ENCODE data around the gene MYO7A.

MYO7A gene

DNA sequence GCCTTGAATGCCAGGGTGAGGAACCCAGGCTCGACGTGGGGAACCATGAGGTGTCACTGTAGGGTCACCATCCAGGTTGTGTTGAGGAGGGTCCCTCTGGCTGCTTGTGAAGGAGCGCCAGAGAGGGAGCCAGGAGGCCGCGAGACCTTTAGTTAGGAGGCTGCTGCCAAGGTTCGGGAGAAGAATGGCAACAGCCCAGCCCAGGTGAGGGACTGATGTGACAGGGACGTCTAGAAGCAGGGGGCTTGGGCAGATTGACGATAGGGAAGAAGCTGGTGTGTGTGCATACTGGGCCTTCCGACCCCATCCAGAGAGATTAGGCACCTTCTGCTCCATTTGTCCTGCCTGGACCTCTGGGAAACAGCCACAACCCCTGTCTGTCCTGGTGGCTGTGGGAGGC lies 49.0 kb downstream of the MYO7A start:
- TF ChIP-seq, protein P1, sequence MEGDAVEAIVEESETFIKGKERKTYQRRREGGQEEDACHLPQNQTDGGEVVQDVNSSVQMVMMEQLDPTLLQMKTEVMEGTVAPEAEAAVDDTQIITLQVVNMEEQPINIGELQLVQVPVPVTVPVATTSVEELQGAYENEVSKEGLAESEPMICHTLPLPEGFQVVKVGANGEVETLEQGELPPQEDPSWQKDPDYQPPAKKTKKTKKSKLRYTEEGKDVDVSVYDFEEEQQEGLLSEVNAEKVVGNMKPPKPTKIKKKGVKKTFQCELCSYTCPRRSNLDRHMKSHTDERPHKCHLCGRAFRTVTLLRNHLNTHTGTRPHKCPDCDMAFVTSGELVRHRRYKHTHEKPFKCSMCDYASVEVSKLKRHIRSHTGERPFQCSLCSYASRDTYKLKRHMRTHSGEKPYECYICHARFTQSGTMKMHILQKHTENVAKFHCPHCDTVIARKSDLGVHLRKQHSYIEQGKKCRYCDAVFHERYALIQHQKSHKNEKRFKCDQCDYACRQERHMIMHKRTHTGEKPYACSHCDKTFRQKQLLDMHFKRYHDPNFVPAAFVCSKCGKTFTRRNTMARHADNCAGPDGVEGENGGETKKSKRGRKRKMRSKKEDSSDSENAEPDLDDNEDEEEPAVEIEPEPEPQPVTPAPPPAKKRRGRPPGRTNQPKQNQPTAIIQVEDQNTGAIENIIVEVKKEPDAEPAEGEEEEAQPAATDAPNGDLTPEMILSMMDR (IDR thresholded peaks at IDR 0.05; ENCODE audit: low read depth, low read length, missing control alignments), result no peak
- H3K4me3 ChIP-seq (replicated peaks; ENCODE audit: low read depth, low read length), result no peak overlapping the region
- DNase-seq (ENCODE audit: extremely low read depth, low read depth), result no peak

DNA sequence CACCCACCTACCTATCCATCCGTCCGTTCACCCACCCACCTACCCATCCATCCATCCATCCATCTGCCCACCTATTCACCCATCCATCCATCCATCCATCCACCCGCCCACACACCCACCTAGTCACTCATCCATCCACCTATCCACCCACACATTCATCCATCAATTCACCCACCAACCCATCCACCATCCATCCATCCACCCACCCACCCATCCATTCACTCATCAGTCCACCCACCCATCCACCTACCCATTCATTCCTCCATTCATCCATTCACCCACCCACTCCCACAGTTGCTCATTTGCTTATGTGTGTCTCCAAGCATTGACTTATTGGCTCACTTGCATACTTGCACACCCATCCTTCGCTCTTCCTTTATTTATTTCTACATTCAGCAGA lies 50.1 kb downstream of the MYO7A start:
- no peak for DNase-seq (ENCODE audit: extremely low read depth, low read depth)
- TF ChIP-seq, protein P1 (IDR thresholded peaks at IDR 0.05; ENCODE audit: low read depth, low read length, missing control alignments), result no peak

DNA sequence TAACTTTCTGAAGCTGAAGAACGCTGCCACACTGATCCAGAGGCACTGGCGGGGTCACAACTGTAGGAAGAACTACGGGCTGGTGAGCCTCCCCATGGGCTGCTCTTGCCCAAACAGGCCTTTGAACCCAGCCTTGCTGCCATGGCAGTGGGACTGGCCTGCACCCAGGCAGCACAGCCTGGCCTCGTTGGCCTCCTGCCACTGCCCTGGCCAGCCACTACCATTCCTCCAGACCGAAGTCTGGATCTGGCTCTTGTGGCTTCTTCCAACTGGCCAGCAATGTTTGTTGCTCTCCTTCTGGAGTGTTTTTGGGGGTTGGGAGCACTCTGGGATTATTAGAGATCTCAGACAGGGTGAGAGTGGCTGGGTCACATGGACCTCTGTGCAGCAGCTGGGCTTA lies 51.0 kb downstream of the MYO7A start:
- TF ChIP-seq, protein P1 (IDR thresholded peaks at IDR 0.05; ENCODE audit: low read depth, low read length, missing control alignments), result no peak
- no peak for DNase-seq (ENCODE audit: extremely low read depth, low read depth)
- H3K4me3 ChIP-seq (replicated peaks; ENCODE audit: low read depth, low read length), result no peak overlapping the region

More for the DNA sequence above, 50.1 kb downstream of the MYO7A start:
- no peak overlapping the region for H3K4me3 ChIP-seq (replicated peaks; ENCODE audit: low read depth, low read length)

DNA sequence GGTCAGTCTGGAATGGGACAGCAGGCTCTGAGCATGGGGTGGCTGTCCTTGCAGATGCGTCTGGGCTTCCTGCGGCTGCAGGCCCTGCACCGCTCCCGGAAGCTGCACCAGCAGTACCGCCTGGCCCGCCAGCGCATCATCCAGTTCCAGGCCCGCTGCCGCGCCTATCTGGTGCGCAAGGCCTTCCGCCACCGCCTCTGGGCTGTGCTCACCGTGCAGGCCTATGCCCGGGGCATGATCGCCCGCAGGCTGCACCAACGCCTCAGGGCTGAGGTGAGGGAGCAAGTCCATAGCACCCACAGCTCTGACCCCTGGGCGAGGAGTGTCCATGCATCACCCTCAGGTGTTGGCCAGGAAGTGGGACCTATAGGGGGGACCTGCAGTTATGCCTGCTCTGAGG lies 51.6 kb downstream of the MYO7A start:
- no peak for DNase-seq (ENCODE audit: extremely low read depth, low read depth)
- H3K4me3 ChIP-seq (replicated peaks; ENCODE audit: low read depth, low read length), result no peak overlapping the region
- TF ChIP-seq, protein P1 (IDR thresholded peaks at IDR 0.05; ENCODE audit: low read depth, low read length, missing control alignments), result no peak

DNA sequence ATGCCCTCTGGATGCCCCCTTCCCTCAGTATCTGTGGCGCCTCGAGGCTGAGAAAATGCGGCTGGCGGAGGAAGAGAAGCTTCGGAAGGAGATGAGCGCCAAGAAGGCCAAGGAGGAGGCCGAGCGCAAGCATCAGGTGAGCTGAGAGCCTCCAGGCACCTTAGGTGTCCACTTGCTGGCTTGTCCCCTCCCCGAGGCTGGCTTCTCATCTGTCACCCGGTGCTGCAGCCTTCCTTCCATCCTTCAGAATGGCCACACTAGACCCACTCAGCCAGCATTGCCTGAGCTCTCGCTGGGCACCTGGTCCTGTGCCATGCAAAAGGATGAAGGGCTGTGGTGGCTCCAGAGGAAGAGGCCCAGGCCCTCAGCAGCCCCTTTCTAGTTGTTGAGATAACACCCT lies 52.3 kb downstream of the MYO7A start:
- H3K4me3 ChIP-seq (replicated peaks; ENCODE audit: low read depth, low read length), result no peak overlapping the region
- TF ChIP-seq, protein P1 (IDR thresholded peaks at IDR 0.05; ENCODE audit: low read depth, low read length, missing control alignments), result no peak
- no peak for DNase-seq (ENCODE audit: extremely low read depth, low read depth)

DNA sequence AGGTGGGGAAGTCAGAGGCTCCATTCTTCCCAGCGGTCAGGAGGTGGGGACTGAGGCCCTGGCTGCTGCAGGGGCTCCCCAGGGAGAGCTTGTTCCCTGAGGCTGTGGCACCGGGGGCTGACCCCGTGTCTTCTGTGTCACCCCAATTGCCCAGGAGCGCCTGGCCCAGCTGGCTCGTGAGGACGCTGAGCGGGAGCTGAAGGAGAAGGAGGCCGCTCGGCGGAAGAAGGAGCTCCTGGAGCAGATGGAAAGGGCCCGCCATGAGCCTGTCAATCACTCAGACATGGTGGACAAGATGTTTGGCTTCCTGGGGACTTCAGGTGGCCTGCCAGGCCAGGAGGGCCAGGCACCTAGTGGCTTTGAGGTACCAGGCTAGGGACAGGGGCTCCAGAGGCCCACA lies 53.2 kb downstream of the MYO7A start:
- DNase-seq (ENCODE audit: extremely low read depth, low read depth), result no peak
- TF ChIP-seq, protein P1 (IDR thresholded peaks at IDR 0.05; ENCODE audit: low read depth, low read length, missing control alignments), result no peak
- no peak overlapping the region for H3K4me3 ChIP-seq (replicated peaks; ENCODE audit: low read depth, low read length)

DNA sequence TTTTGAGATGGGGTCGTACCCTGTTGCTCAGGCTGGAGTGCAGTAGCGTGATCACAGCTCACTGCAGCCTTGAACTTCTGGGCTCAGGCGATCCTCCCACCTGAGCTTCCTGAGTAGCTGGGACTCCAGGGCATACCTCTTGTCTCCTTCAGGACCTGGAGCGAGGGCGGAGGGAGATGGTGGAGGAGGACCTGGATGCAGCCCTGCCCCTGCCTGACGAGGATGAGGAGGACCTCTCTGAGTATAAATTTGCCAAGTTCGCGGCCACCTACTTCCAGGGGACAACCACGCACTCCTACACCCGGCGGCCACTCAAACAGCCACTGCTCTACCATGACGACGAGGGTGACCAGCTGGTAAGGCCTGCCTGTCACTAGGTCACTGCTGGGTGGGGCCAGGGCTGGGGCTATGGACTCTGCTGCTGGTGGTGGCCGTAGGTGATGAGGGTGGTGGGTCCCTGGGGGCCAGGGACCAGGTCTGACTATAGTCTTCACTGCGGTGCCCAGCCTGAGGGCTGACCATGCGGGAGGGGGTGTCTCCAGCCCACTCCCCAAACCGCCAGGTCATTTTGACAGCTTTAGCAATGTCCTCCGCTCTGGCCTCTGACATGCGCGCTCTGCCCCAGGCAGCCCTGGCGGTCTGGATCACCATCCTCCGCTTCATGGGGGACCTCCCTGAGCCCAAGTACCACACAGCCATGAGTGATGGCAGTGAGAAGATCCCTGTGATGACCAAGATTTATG lies 53.9 kb downstream of the MYO7A start:
- TF ChIP-seq, protein P1 (IDR thresholded peaks at IDR 0.05; ENCODE audit: low read depth, low read length, missing control alignments), result no peak

More for the DNA sequence above, 53.9 kb downstream of the MYO7A start:
- no peak overlapping the region for H3K4me3 ChIP-seq (replicated peaks; ENCODE audit: low read depth, low read length)
- no peak for DNase-seq (ENCODE audit: extremely low read depth, low read depth)

Measured in HFF-Myc (cell line).